ENCODE results near the gene CCDC85A. TPM values are rescaled to one million over a fixed set of nuclear protein-coding genes. Genes with fewer than 3 reads are reported as not detected.

CCDC85A gene
- polyA plus RNA-seq, 1 donor (not counting 4 experiments of a cell fraction or from before 2014, with no cell fraction given), result not detected

- Histone ChIP-seq H4K20me1 (ENCODE audit: control insufficient read depth, extremely low read depth, insufficient read depth, low read length) (no peaks in the 10 kb centered on the region), H3K27ac (ENCODE audit: control insufficient read depth, insufficient read depth, low read length) (no peak overlapping the region), H3K4me2 (ENCODE audit: control insufficient read depth, extremely low read depth, insufficient read depth, low read depth, low read length) (no peak overlapping the region), H3K9me1 (ENCODE audit: control insufficient read depth, extremely low read depth, insufficient read depth, low read length) (no peaks in the 10 kb centered on the region), H2AFZ (ENCODE audit: control insufficient read depth, low read length) (no peak overlapping the region), H3K27me3 (ENCODE audit: control insufficient read depth, extremely low read depth, insufficient read depth, low read length) (no peaks in the 10 kb centered on the region), H3K4me1 (ENCODE audit: control insufficient read depth, extremely low read depth, insufficient read depth, low read length) (no peaks in the 10 kb centered on the region), H3K9me3 (ENCODE audit: control insufficient read depth, low read depth, low read length) (no peaks in the 10 kb centered on the region), H3K9ac (ENCODE audit: control insufficient read depth, extremely low read depth, insufficient read depth, low read length) (no peak overlapping the region), H3K36me3 (ENCODE audit: control insufficient read depth in 2 of 2, extremely low read depth in 1 of 2, insufficient read depth in 2 of 2, low read length in 2 of 2) (no peaks in the 10 kb centered on the region), H3K4me3 (ENCODE audit: control insufficient read depth in 2 of 3, extremely low read depth in 1 of 3, insufficient read depth in 2 of 3, low read depth in 1 of 3, low read length in 3 of 3) (no peak overlapping the region), H3K79me2 (ENCODE audit: control insufficient read depth, insufficient read depth, low read length) (no peaks in the 10 kb centered on the region)
- DNase-seq (ENCODE audit: low read depth, low spot score) (no peak), FAIRE-seq (no peak)
- no peak for TF ChIP-seq EZH2 (IDR thresholded peaks at IDR 0.05; ENCODE audit: low read length)
- no peak for TF ChIP-seq CTCF (optimal IDR thresholded peaks at IDR 0.05 in 1 of 3, IDR thresholded peaks at IDR 0.05 in 1 of 3, conservative IDR thresholded peaks at IDR 0.05 in 1 of 3; ENCODE audit: extremely low read depth in 1 of 3, insufficient read depth in 2 of 3, low read length in 3 of 3)
- dilution Hi-C loops (cut with MboI; ENCODE audit: extremely low pct_ligation_motif_present, low sequenced_read_pairs), result no loop called here
These were observed 164.1 kb downstream of the CCDC85A start for GRCh38 chr2:56347881-56348280.

- Histone ChIP-seq H2AFZ (ENCODE audit: control insufficient read depth, low read length) (no peak overlapping the region), H3K36me3 (ENCODE audit: control insufficient read depth in 2 of 2, extremely low read depth in 1 of 2, insufficient read depth in 2 of 2, low read length in 2 of 2) (no peaks in the 10 kb centered on the region), H3K4me2 (ENCODE audit: control insufficient read depth, extremely low read depth, insufficient read depth, low read depth, low read length) (no peak overlapping the region), H3K27ac (ENCODE audit: control insufficient read depth, insufficient read depth, low read length) (no peak overlapping the region), H3K9me1 (ENCODE audit: control insufficient read depth, extremely low read depth, insufficient read depth, low read length) (no peaks in the 10 kb centered on the region), H3K4me3 (ENCODE audit: control insufficient read depth in 2 of 3, extremely low read depth in 1 of 3, insufficient read depth in 2 of 3, low read depth in 1 of 3, low read length in 3 of 3) (no peak overlapping the region), H3K79me2 (ENCODE audit: control insufficient read depth, insufficient read depth, low read length) (no peaks in the 10 kb centered on the region), H3K9ac (ENCODE audit: control insufficient read depth, extremely low read depth, insufficient read depth, low read length) (no peak overlapping the region), H4K20me1 (ENCODE audit: control insufficient read depth, extremely low read depth, insufficient read depth, low read length) (no peaks in the 10 kb centered on the region), H3K27me3 (ENCODE audit: control insufficient read depth, extremely low read depth, insufficient read depth, low read length) (no peaks in the 10 kb centered on the region), H3K4me1 (ENCODE audit: control insufficient read depth, extremely low read depth, insufficient read depth, low read length) (no peaks in the 10 kb centered on the region), H3K9me3 (ENCODE audit: control insufficient read depth, low read depth, low read length) (no peaks in the 10 kb centered on the region)
- DNase-seq (ENCODE audit: low read depth, low spot score) (no peak), FAIRE-seq (no peak)
- dilution Hi-C loops (cut with MboI; ENCODE audit: extremely low pct_ligation_motif_present, low sequenced_read_pairs), result no loop called here
- TF ChIP-seq CTCF (optimal IDR thresholded peaks at IDR 0.05 in 1 of 3, IDR thresholded peaks at IDR 0.05 in 1 of 3, conservative IDR thresholded peaks at IDR 0.05 in 1 of 3; ENCODE audit: extremely low read depth in 1 of 3, insufficient read depth in 2 of 3, low read length in 3 of 3), result no peak
- no peak for TF ChIP-seq EZH2 (IDR thresholded peaks at IDR 0.05; ENCODE audit: low read length)
These were observed 164.8 kb downstream of the CCDC85A start for GRCh38 chr2:56348392-56349210.

Data from keratinocyte (primary cell).